ENCODE data around the gene SRY. TPM values are rescaled to one million over a fixed set of nuclear protein-coding genes. Genes with fewer than 3 reads are reported as not detected.

The SRY gene
- total RNA-seq, 1 donor from 2014 or later = not detected

DNA sequence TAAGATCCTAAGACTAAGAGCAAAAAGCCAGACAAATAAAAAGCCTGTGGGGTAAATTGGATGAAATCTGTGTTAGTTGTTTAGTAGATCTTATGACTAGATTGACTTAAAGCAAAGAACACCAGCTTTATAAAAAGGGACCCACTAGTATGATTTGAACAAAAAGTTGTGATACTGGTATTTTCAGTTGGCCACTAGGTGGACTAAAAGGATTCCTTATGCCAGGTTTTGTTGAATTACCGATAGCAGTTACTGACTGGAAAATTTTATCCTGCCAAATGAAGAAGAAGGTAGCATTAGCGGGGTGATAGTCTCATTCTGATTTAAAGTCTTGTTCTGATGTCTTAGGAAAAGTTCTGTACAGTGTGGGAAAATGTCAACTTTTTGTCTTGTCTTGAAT is 12.8 kb upstream of the SRY start:
- no peak overlapping the region for H3K4me3 ChIP-seq (ENCODE audit: low read depth, low read length)
- FAIRE-seq = no peak
- DNase-seq (ENCODE audit: low read depth) = peak; percentile 9

DNA sequence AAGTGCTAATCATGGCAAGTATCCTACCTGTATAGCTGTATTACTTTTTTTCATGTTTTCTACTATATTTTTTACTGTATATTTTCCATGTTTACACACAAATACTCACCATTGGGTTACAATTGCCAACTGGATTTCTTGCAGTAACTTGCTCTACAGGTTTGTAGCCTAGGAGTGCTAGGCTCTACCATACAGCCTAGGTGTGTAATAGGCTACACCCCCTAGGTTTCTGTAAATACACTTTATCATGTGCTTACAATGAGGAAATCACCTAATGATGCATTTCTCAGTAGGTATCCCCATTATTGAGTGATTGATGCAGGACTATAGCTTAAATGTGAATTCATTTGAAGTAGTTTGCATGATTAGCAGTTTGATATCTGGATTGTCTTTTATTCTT is 10.5 kb upstream of the SRY start:
- DNase-seq (ENCODE audit: low read depth) = peak; percentile 60
- TF ChIP-seq, protein P1, sequence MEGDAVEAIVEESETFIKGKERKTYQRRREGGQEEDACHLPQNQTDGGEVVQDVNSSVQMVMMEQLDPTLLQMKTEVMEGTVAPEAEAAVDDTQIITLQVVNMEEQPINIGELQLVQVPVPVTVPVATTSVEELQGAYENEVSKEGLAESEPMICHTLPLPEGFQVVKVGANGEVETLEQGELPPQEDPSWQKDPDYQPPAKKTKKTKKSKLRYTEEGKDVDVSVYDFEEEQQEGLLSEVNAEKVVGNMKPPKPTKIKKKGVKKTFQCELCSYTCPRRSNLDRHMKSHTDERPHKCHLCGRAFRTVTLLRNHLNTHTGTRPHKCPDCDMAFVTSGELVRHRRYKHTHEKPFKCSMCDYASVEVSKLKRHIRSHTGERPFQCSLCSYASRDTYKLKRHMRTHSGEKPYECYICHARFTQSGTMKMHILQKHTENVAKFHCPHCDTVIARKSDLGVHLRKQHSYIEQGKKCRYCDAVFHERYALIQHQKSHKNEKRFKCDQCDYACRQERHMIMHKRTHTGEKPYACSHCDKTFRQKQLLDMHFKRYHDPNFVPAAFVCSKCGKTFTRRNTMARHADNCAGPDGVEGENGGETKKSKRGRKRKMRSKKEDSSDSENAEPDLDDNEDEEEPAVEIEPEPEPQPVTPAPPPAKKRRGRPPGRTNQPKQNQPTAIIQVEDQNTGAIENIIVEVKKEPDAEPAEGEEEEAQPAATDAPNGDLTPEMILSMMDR (IDR thresholded peaks at IDR 0.05; ENCODE audit: insufficient read depth, low read length, severe bottlenecking) = no peak
- no peak overlapping the region for H3K4me3 ChIP-seq (ENCODE audit: low read depth, low read length)
- H3K36me3 ChIP-seq (ENCODE audit: control insufficient read depth, insufficient read depth, low read length) = no peaks in the 10 kb centered on the region
- no peak for FAIRE-seq
- no peaks in the 10 kb centered on the region for H3K27me3 ChIP-seq (ENCODE audit: control insufficient read depth, insufficient read depth, low read length)

More for the DNA sequence above, 12.8 kb upstream of the SRY start:
- no peaks in the 10 kb centered on the region for H3K27me3 ChIP-seq (ENCODE audit: control insufficient read depth, insufficient read depth, low read length)
- H3K36me3 ChIP-seq (ENCODE audit: control insufficient read depth, insufficient read depth, low read length) = no peaks in the 10 kb centered on the region
- TF ChIP-seq, protein P1 (IDR thresholded peaks at IDR 0.05; ENCODE audit: insufficient read depth, low read length, severe bottlenecking) = peak; percentile 20

DNA sequence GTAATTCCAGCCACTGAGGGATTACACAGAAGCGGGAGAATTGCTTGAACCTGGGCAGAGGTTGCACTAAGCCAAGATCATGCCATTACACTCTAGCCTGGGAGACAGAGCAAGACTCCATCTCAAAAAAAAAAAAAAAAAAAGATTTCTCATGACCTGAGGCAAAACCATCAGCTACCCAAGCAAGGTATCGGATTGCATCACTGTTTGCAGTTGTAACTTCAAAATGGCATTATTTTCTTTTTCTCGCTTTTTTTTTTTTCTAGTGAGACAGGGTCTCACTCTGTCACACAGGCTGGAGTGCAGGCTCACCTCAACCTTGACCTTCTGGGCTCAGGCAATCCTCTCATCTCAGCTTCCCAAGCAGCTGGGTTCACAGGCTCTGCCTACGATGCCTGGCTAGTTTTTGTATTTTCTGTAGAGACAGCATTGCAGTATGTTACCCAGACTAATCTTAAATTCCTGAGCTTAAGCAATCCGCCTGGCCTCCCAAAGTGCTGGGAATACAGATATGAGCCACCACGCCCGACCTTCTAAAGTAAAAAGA is 9.6 kb upstream of the SRY start:
- TF ChIP-seq, protein P1 (IDR thresholded peaks at IDR 0.05; ENCODE audit: insufficient read depth, low read length, severe bottlenecking) = no peak
- no peak for FAIRE-seq
- H3K36me3 ChIP-seq (ENCODE audit: control insufficient read depth, insufficient read depth, low read length) = no peaks in the 10 kb centered on the region
- H3K4me3 ChIP-seq (ENCODE audit: low read depth, low read length) = no peak overlapping the region
- DNase-seq (ENCODE audit: low read depth) = no peak
- H3K27me3 ChIP-seq (ENCODE audit: control insufficient read depth, insufficient read depth, low read length) = no peaks in the 10 kb centered on the region

DNA sequence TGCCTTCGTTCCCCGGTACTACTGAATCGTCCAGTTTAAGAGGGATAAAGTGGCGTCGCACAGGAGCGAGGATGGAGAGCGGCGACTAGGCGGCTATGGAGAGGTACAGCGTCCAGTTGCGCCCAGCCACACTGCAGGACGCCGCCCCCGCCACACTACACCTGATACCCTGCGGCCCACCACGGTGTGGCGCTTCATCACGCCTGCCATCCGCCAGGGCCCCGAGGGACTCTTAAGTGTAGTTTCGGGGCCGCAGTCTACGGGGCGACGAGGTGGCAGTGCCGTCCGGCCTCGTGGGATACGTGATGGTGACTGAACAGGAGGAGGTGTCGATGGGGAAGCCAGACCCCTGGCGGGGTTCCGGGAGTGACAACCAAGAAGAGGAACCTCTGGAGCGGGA is 2.3 kb upstream of the SRY start:
- peaks cover 5% of the 10 kb centered on the region for H3K27me3 ChIP-seq (ENCODE audit: control insufficient read depth, insufficient read depth, low read length)
- H3K36me3 ChIP-seq (ENCODE audit: control insufficient read depth, insufficient read depth, low read length) = no peaks in the 10 kb centered on the region
- H3K4me3 ChIP-seq (ENCODE audit: low read depth, low read length) = no peak overlapping the region
- DNase-seq (ENCODE audit: low read depth) (no peak), FAIRE-seq (no peak)
- TF ChIP-seq, protein P1 (IDR thresholded peaks at IDR 0.05; ENCODE audit: insufficient read depth, low read length, severe bottlenecking) = no peak

DNA sequence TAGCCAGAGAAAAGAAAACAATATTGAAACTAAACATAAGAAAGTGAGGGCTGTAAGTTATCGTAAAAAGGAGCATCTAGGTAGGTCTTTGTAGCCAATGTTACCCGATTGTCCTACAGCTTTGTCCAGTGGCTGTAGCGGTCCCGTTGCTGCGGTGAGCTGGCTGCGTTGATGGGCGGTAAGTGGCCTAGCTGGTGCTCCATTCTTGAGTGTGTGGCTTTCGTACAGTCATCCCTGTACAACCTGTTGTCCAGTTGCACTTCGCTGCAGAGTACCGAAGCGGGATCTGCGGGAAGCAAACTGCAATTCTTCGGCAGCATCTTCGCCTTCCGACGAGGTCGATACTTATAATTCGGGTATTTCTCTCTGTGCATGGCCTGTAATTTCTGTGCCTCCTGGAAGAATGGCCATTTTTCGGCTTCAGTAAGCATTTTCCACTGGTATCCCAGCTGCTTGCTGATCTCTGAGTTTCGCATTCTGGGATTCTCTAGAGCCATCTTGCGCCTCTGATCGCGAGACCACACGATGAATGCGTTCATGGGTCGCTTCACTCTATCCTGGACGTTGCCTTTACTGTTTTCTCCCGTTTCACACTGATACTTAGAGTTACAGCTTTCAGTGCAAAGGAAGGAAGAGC is 488 bp downstream of the SRY start:
- DNase-seq (ENCODE audit: low read depth) = peak; percentile 12
- Histone ChIP-seq H3K4me3 (ENCODE audit: low read depth, low read length) (no peak overlapping the region), H3K36me3 (ENCODE audit: control insufficient read depth, insufficient read depth, low read length) (no peaks in the 10 kb centered on the region), H3K27me3 (ENCODE audit: control insufficient read depth, insufficient read depth, low read length) (peaks cover 5% of the 10 kb centered on the region)
- FAIRE-seq = no peak
- TF ChIP-seq, protein P1 (IDR thresholded peaks at IDR 0.05; ENCODE audit: insufficient read depth, low read length, severe bottlenecking) = no peak

Other genes with a start within 250 kb of the SRY start
- gene RPS4Y1, start 53.9 kb upstream of the SRY start, total RNA-seq = 0.64 and 711 TPM in 2 replicates
- under 0.01 and 17.4 TPM in 2 replicates for gene ZFY, start 147.7 kb upstream of the SRY start, total RNA-seq

All from bronchial epithelial cell (primary cell).